BJ (cell line): ENCODE measurements around the gene ARID2. TPM values are rescaled to one million over a fixed set of nuclear protein-coding genes. Genes with fewer than 3 reads are reported as not detected.

ENCODE experiments used
- CTCF ChIA-PET: fragments of 350-600 bp; formaldehyde crosslinking; extraction: SDS; loops from one replicate; lab custom pipeline; 2021; ENCODE audit warnings: antibody characterized with exemption, inconsistent platforms; lab: Yijun Ruan, JAX
- POLR2A ChIA-PET: fragments of 300-600 bp; sonication (Branson Sonifier 250); formaldehyde crosslinking; extraction: SDS; loops from one replicate; lab custom pipeline; 2021; ENCODE audit warnings: antibody characterized with exemption; lab: Charles Lee
- DNase-seq: peaks from one replicate; pipeline ENCODE4 v3.0.0-alpha.2; 2011; ENCODE audit warnings: low read depth
- H3K27me3 ChIP-seq: 2 replicates; pipeline ENCODE4 v1.6.0; 2011; ENCODE audit warnings: low read length; ENCODE audit not compliant: control insufficient read depth, insufficient read depth
- H3K36me3 ChIP-seq: 2 replicates; pipeline ENCODE4 v1.5.1; 2011; ENCODE audit warnings: low read length; ENCODE audit not compliant: control insufficient read depth, insufficient read depth
- H3K4me3 ChIP-seq: 2 replicates; pipeline ENCODE4 v1.5.1; 2011; ENCODE audit warnings: low read depth, mild to moderate bottlenecking, control low read depth, low read length
- polyA plus RNA-seq: library from polyadenylated mRNA; depleted of rRNA; stranded (reverse); fragments of >200 nt; gene quantifications from 2 replicates; pipeline ENCODE4 v1.2.3, GENCODE V29; 2011
- TF ChIP-seq, protein P1 (sequence below): IDR thresholded peaks from 2 replicates; pipeline ENCODE4 v1.5.1; 2011; ENCODE audit warnings: low read depth, mild to moderate bottlenecking, control low read depth, inconsistent platforms, low read length, moderate library complexity; ENCODE audit not compliant: insufficient read depth

ARID2 gene
- polyA plus RNA-seq, 1 experiment, result 11.1 TPM

DNA sequence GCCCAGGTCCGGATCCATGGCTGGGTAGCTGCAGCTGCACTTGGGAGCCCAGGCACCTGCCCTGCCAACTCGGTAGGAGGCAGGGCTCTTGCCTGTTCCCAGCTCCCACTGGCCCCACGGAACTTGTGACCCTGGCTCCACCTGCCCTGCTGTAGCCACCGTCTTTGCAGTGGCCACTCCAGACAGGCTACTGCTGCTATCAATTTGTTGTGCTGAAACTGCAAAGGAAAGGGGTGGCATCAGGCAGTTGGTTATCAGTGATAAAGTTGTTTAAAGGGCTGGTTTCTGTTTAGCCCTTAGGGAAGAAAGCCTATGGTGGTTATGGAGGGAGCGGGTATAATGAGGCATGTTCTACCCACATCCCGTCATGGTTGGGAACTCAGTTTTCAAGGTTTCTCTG is 32.1 kb upstream of the ARID2 start:
- no peaks in the 10 kb centered on the region for H3K36me3 ChIP-seq
- TF ChIP-seq, protein P1, sequence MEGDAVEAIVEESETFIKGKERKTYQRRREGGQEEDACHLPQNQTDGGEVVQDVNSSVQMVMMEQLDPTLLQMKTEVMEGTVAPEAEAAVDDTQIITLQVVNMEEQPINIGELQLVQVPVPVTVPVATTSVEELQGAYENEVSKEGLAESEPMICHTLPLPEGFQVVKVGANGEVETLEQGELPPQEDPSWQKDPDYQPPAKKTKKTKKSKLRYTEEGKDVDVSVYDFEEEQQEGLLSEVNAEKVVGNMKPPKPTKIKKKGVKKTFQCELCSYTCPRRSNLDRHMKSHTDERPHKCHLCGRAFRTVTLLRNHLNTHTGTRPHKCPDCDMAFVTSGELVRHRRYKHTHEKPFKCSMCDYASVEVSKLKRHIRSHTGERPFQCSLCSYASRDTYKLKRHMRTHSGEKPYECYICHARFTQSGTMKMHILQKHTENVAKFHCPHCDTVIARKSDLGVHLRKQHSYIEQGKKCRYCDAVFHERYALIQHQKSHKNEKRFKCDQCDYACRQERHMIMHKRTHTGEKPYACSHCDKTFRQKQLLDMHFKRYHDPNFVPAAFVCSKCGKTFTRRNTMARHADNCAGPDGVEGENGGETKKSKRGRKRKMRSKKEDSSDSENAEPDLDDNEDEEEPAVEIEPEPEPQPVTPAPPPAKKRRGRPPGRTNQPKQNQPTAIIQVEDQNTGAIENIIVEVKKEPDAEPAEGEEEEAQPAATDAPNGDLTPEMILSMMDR, result no peak
- ChIA-PET CTCF (no interaction called here), POLR2A (no interaction called here)
- DNase-seq, result no peak
- H3K4me3 ChIP-seq, result no peak overlapping the region
- no peaks in the 10 kb centered on the region for H3K27me3 ChIP-seq

DNA sequence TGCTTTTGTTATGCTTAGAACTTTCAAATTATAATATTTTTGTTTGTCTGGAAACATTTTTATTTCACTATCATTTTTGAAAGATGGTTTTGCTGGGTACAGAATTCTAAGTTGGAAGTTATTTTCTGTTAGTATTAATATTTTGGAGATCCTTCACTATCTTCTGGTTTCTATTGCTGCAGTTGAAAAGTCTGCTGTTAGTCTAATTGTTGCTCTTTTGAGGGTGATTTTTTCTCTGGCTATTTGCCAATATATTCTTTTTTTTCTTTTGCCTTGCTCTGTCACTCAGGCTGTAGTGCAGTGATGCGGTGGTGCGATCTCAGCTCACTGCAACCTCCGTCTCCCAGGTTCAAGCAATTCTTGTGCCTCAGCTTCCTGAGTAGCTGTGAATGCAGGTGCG is 28.2 kb upstream of the ARID2 start:
- CTCF ChIA-PET, result no interaction called here
- H3K27me3 ChIP-seq, result no peaks in the 10 kb centered on the region
- H3K4me3 ChIP-seq, result no peak overlapping the region
- POLR2A ChIA-PET, result no interaction called here
- H3K36me3 ChIP-seq, result no peaks in the 10 kb centered on the region
- TF ChIP-seq, protein P1, result no peak
- DNase-seq, result no peak

DNA sequence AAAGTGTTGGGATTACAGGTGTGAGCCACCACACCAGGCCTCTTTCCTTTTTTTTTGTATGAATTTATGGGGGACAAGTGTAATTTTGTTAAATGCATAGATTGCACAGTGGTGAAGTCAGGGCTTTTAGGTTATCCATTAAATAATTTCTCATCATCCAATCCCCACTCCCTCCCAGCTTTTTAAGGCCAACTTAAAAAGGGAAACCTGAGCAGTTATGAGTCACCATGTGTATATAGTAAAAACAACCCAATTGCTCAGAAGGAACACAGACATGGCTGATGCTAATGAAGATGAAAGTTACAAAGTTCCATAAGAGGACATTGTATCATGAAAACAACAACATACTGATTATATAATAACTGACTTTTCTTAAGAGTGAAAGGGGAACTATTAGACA is 25.6 kb upstream of the ARID2 start:
- CTCF ChIA-PET, result interaction anchor here (0.7 to 1.1 kb wide), 3 partner anchors 10 to 371 kb away, joined by 3 to 4 read pairs (median 3); no protein-coding TSS in a partner anchor

DNA sequence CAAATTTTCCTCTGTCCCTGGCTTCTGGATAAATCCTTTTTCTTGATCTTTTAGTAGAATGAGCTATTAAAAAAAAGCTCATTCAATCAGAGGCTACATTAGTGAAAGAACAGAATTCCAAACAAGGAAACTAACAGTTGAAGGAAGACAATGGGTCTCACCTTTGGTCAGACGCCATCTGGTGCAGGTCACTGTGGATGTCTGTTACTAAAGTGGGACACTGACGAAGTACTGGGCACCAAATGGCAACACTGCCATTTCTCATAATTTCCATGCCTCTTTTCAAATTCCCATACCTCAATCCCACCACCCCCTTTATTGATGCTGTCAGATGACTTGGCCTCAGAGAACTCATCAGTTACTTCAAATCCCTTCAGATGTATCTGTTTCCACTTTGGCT is 24.5 kb upstream of the ARID2 start:
- Histone ChIP-seq H3K36me3 (no peaks in the 10 kb centered on the region), H3K4me3 (no peak overlapping the region), H3K27me3 (no peaks in the 10 kb centered on the region)
- TF ChIP-seq, protein P1, result no peak
- ChIA-PET CTCF (interaction anchor here (1.1 kb wide), 1 partner anchor 15 kb away, joined by 4 read pairs; no protein-coding TSS in a partner anchor), POLR2A (no interaction called here)
- DNase-seq, result no peak

More for the DNA sequence above, 25.6 kb upstream of the ARID2 start:
- H3K4me3 ChIP-seq, result no peak overlapping the region
- POLR2A ChIA-PET, result no interaction called here
- no peak for DNase-seq
- H3K27me3 ChIP-seq, result no peaks in the 10 kb centered on the region
- TF ChIP-seq, protein P1, result no peak
- no peaks in the 10 kb centered on the region for H3K36me3 ChIP-seq

DNA sequence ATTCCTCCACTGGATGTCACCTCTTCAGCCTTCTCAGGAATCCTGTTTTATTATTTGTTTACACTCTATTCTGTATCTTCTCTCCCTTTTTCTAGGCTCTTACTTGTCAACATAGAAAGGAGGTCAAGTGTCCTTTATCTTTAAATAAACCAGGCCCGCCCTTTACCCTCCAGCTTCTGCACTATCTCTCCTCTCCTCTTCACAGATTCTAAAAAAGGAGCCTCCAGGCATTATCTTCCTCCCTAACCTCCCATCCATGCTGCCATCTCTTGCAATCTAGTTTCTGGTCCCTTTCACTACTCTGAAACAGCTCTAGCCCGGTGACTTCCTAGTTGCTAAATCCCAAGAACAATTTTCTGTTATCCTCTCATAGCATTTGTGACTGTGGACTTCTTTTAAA is 24.1 kb upstream of the ARID2 start:
- no peak for DNase-seq
- TF ChIP-seq, protein P1, result no peak
- ChIA-PET CTCF (interaction anchor here (1.1 kb wide), 1 partner anchor 14 kb away, joined by 4 read pairs; no protein-coding TSS in a partner anchor), POLR2A (no interaction called here)
- no peaks in the 10 kb centered on the region for H3K27me3 ChIP-seq
- no peak overlapping the region for H3K4me3 ChIP-seq
- H3K36me3 ChIP-seq, result no peaks in the 10 kb centered on the region
